Hepatocyte (in vitro differentiated cells): ENCODE results near the gene EPHB6. TPM values are rescaled to one million over a fixed set of nuclear protein-coding genes. Genes with fewer than 3 reads are reported as not detected.

Source experiments
- DNase-seq: peaks from one replicate; pipeline ENCODE4 v3.0.0-alpha.2; 2016; ENCODE audit warnings: low spot score
- H2AFZ ChIP-seq: fragments of 200-600 bp; sonication (generic); 2 replicates; pipeline ENCODE4 v1.6.0; 2016; ENCODE audit warnings: antibody characterized with exemption, mild to moderate bottlenecking
- H3K27ac ChIP-seq: fragments of 200-600 bp; sonication (generic); 2 replicates; pipeline ENCODE4 v1.5.1; 2016; ENCODE audit warnings: mild to moderate bottlenecking
- H3K27me3 ChIP-seq: fragments of 200-600 bp; sonication (generic); 2 replicates; pipeline ENCODE4 v1.6.1; 2016
- H3K36me3 ChIP-seq: fragments of 200-600 bp; sonication (generic); replicated peaks from 2 replicates; pipeline ENCODE4 v1.5.1; 2016; ENCODE audit warnings: low read depth; ENCODE audit not compliant: insufficient read depth
- H3K4me1 ChIP-seq: fragments of 200-600 bp; sonication (generic); 2 replicates; pipeline ENCODE4 v1.5.1; 2016; ENCODE audit warnings: mild to moderate bottlenecking, moderate library complexity; ENCODE audit not compliant: insufficient read depth
- H3K4me2 ChIP-seq: fragments of 200-600 bp; sonication (generic); 2 replicates; pipeline ENCODE4 v1.6.0; 2016
- H3K4me3 ChIP-seq: fragments of 200-600 bp; sonication (generic); 2 replicates; pipeline ENCODE4 v1.5.1; 2016; ENCODE audit warnings: mild to moderate bottlenecking
- H3K79me2 ChIP-seq: fragments of 200-600 bp; sonication (generic); 2 replicates; pipeline ENCODE4 v1.6.0; 2017; ENCODE audit warnings: mild to moderate bottlenecking
- H3K9me2 ChIP-seq: fragments of 200-600 bp; sonication (generic); replicated peaks from 2 replicates; pipeline ENCODE4 v1.6.0; 2017; ENCODE audit warnings: mild to moderate bottlenecking; ENCODE audit not compliant: insufficient read depth
- H3K9me3 ChIP-seq: fragments of 200-600 bp; sonication (generic); 2 replicates; pipeline ENCODE4 v1.5.1; 2016; ENCODE audit warnings: low read depth, mild to moderate bottlenecking
- H4K20me1 ChIP-seq: fragments of 200-600 bp; sonication (generic); 2 replicates; pipeline ENCODE4 v1.6.0; 2016; ENCODE audit warnings: mild to moderate bottlenecking; ENCODE audit not compliant: insufficient read depth, poor library complexity, severe bottlenecking
- EZH2 ChIP-seq: fragments of 200-600 bp; sonication (generic); IDR thresholded peaks from 2 replicates; pipeline ENCODE4 v1.6.1; 2016; ENCODE audit warnings: antibody characterized with exemption, mild to moderate bottlenecking, borderline replicate concordance
- EZH2phosphoT487 ChIP-seq: fragments of 200-600 bp; sonication (generic); IDR thresholded peaks from one replicate; pipeline ENCODE4 v1.6.1; 2018; ENCODE audit warnings: antibody characterized with exemption, mild to moderate bottlenecking, low read depth, moderate library complexity; ENCODE audit not compliant: unreplicated experiment, severe bottlenecking
- WGBS: methylation state at CpG from one replicate; pipeline ENCODE4 v1.1.6; 2016; ENCODE audit warnings: low lambda C conversion rate; ENCODE audit errors: missing lambda C conversion rate; 5-methylcytosine and 5-hydroxymethylcytosine counted together
- polyA plus RNA-seq: library from polyadenylated mRNA; unstranded; fragments of >200 nt; fragmentation: Nextera tagmentation; extraction: Ambion mirVana; gene quantifications from 2 replicates; pipeline ENCODE4 v1.2.1, GENCODE V29; 2016
- total RNA-seq: library from RNA; depleted of rRNA; stranded (reverse); fragments of >200 nt; gene quantifications from 2 replicates; pipeline ENCODE4 v1.2.3, GENCODE V29; 2014
- TF ChIP-seq, protein P1 (sequence below): fragments of 200-600 bp; sonication (generic); IDR thresholded peaks from 2 replicates; pipeline ENCODE4 v1.5.1; 2016; ENCODE audit warnings: antibody characterized with exemption, mild to moderate bottlenecking; ENCODE audit not compliant: poor library complexity

Gene EPHB6
- total and polyA plus RNA-seq, 2 experiments from 2014 or later: 14.8 to 29.6 TPM

DNA sequence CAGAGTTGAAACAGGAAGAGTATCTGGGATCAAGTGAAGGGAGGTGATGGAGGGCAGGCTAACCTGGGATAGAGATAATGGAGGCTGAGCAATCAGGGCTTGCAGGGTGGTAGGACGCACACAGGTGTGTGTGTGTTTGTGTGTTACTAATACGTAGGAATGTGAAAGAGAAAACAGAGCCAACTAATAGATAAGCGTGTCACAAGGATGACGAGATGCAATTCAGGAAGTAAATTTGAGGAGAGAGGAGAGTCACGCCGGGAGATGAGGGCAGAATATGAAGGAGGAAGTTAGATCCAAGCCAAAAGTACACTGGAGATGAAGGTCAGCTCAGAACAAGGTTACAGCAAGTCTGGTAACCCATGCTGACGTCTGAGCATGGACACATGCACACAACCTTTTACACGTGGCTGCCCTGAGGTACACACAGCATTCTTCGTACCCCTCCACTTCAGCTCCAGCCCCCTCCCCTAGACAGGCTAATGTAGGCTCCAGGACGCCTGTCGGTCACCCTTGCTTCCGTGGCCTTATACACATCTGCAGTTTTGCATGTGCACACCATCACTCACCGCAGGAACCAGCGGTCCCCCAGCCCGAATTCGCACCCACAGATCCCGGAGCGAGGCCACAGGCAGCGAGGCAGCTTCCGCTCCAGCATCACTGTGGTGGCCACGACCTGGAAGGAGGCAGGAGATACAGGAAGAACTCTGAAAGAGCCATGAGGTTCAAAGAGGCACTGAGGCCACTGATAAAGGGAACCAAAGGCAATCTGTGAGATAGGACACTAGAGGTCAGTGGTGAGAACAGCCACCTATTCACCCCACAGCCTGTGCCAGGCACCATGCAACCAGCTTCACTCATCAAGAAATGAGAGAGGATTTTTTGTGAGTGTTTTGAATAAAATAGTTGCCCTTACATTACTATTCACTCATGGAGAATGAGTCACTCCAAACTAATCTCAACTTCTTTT, 54.3 kb downstream of the EPHB6 start:
- TF ChIP-seq EZH2phosphoT487: no peak
- TF ChIP-seq, protein P1, sequence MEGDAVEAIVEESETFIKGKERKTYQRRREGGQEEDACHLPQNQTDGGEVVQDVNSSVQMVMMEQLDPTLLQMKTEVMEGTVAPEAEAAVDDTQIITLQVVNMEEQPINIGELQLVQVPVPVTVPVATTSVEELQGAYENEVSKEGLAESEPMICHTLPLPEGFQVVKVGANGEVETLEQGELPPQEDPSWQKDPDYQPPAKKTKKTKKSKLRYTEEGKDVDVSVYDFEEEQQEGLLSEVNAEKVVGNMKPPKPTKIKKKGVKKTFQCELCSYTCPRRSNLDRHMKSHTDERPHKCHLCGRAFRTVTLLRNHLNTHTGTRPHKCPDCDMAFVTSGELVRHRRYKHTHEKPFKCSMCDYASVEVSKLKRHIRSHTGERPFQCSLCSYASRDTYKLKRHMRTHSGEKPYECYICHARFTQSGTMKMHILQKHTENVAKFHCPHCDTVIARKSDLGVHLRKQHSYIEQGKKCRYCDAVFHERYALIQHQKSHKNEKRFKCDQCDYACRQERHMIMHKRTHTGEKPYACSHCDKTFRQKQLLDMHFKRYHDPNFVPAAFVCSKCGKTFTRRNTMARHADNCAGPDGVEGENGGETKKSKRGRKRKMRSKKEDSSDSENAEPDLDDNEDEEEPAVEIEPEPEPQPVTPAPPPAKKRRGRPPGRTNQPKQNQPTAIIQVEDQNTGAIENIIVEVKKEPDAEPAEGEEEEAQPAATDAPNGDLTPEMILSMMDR: peak; percentile 34
- TF ChIP-seq EZH2: no peak
- Histone ChIP-seq H3K79me2 (no peaks in the 10 kb centered on the region), H3K9me3 (peaks cover 9% of the 10 kb centered on the region), H2AFZ (no peak overlapping the region), H3K4me3 (no peak overlapping the region), H3K36me3 (no peaks in the 10 kb centered on the region), H3K4me2 (no peak overlapping the region), H3K27me3 (no peaks in the 10 kb centered on the region), H3K27ac (peak overlapping the region; percentile 84), H4K20me1 (no peaks in the 10 kb centered on the region), H3K4me1 (peaks cover 11% of the 10 kb centered on the region), H3K9me2 (no peaks in the 10 kb centered on the region)
- 84% methylated on average over 21 of the region's 21 CpGs for WGBS
- peak; percentile 42 for DNase-seq

DNA sequence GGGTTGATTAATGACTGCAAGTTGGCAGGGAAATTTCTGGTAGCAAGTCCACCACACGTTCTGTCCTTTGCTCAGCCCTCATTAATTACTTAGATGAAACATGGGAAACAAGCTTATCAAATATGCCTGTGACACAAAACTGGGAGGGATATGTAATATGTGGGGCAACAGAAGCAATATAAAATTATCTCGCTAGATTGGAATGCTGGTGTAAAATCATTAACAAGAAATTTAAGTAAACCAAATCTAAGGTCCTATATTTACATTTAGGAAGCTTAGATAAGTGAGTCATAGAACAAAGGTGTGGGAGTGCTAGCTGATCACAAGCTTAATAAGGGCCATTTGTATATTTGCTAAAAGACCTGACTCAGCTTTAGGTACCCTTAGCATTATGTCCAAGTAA, 55.2 kb downstream of the EPHB6 start:
- Histone ChIP-seq H3K79me2 (no peaks in the 10 kb centered on the region), H4K20me1 (no peaks in the 10 kb centered on the region), H3K4me2 (no peak overlapping the region), H3K36me3 (no peaks in the 10 kb centered on the region), H3K9me2 (no peaks in the 10 kb centered on the region), H3K4me1 (peaks cover 14% of the 10 kb centered on the region), H3K9me3 (peaks cover 3% of the 10 kb centered on the region), H3K4me3 (no peak overlapping the region), H2AFZ (no peak overlapping the region), H3K27me3 (no peaks in the 10 kb centered on the region), H3K27ac (peak overlapping the region; percentile 84)
- WGBS: 58% methylated on average over 2 of the region's 2 CpGs
- TF ChIP-seq EZH2phosphoT487 (no peak), EZH2 (no peak)
- TF ChIP-seq, protein P1: no peak
- DNase-seq: peak; percentile 51

DNA sequence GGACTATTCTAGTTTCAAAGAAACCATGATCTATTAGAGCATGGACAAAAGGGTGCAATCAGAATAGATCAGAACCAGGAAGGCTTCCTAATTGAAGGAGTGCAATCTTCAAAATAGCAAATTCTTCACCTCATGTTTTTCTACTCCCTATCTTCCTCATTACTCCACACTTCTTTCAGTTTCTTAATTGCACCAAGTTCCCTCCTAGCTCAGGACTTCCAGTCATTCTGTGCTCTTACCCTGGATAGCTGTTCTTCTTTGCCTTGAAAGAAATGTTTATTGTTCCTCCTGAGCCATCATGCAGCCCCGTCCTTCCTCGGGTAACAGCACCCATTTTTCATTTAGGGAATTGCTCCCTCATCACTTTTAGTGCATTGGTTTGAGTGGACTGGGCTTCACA, 55.6 kb downstream of the EPHB6 start:
- no peak overlapping the region for H2AFZ ChIP-seq

More for the DNA sequence above, 55.6 kb downstream of the EPHB6 start:
- Histone ChIP-seq H3K4me3 (no peak overlapping the region), H3K4me1 (peaks cover 14% of the 10 kb centered on the region), H3K27me3 (no peaks in the 10 kb centered on the region), H3K9me2 (no peaks in the 10 kb centered on the region), H3K9me3 (no peaks in the 10 kb centered on the region), H3K36me3 (no peaks in the 10 kb centered on the region), H4K20me1 (no peaks in the 10 kb centered on the region), H3K79me2 (no peaks in the 10 kb centered on the region), H3K4me2 (no peak overlapping the region), H3K27ac (peak overlapping the region; percentile 74)
- WGBS: 71% methylated on average over 2 of the region's 2 CpGs
- DNase-seq: no peak
- TF ChIP-seq EZH2phosphoT487 (no peak), EZH2 (no peak)
- TF ChIP-seq, protein P1: no peak
